CD4-positive, alpha-beta T cell (primary cell): ENCODE measurements around the gene GABRB2. TPM values are rescaled to one million over a fixed set of nuclear protein-coding genes. Genes with fewer than 3 reads are reported as not detected.

Experiments used
- ATAC-seq: fragments of 200-7000 bp; cut with Tn5 transposase; one replicate; pipeline ENCODE4 v1.10.0; 2022; ENCODE audit warnings: mild to moderate bottlenecking; ENCODE audit not compliant: poor library complexity
- CTCF ChIA-PET: fragments of 350-600 bp; sonication (Branson Sonifier 250); formaldehyde crosslinking; loops from one replicate; lab custom pipeline; 2021; ENCODE audit warnings: antibody characterized with exemption, inconsistent platforms; lab: Charles Lee
- POLR2A ChIA-PET: fragments of 350-600 bp; sonication (Branson Sonifier 250); formaldehyde crosslinking; loops from one replicate; lab custom pipeline; 2021; ENCODE audit warnings: antibody characterized with exemption, inconsistent platforms; lab: Charles Lee
- DNase-seq, 14 experiments: peaks; one replicate each; pipeline ENCODE4 v3.0.0-alpha.2; 2013 to 2020; ENCODE audit warnings: mixed read lengths in 2 of 14
- H3K27ac ChIP-seq, 2 donors: one replicate each; pipeline versions ENCODE4 v1.5.1 to v1.7.0; 2013; ENCODE audit warnings: low read length in 2 of 2, low read depth in 1 of 2, mild to moderate bottlenecking in 1 of 2
- H3K27me3 ChIP-seq, 2 experiments: 1 replicate in 1 of 2; 2 replicates in 1 of 2; pipeline versions ENCODE4 v1.6.1 to v1.7.0; 2013; ENCODE audit warnings: low read length in 2 of 2, control low read depth in 1 of 2, mild to moderate bottlenecking in 1 of 2, moderate library complexity in 1 of 2; ENCODE audit not compliant: insufficient read depth in 2 of 2, control insufficient read depth in 1 of 2
- H3K36me3 ChIP-seq: one replicate; pipeline ENCODE4 v1.6.1; 2013; ENCODE audit warnings: low read length, control low read depth; ENCODE audit not compliant: insufficient read depth
- H3K4me1 ChIP-seq: one replicate; pipeline ENCODE4 v1.6.1; 2013; ENCODE audit warnings: low read length, control low read depth; ENCODE audit not compliant: insufficient read depth
- H3K4me3 ChIP-seq: one replicate; pipeline ENCODE4 v1.5.1; 2013; ENCODE audit warnings: mild to moderate bottlenecking, low read length, moderate library complexity
- H3K9me3 ChIP-seq, 2 experiments: 1 replicate in 1 of 2; 2 replicates in 1 of 2; pipeline versions ENCODE4 v1.6.1 to v1.7.0; 2013; ENCODE audit warnings: low read length in 2 of 2, mild to moderate bottlenecking in 2 of 2, control low read depth in 1 of 2, moderate library complexity in 1 of 2; ENCODE audit not compliant: control insufficient read depth in 1 of 2, insufficient read depth in 1 of 2
- H3K27ac Mint-ChIP-seq: one replicate; pipeline ENCODE4 v1.8.0; 2020; ENCODE audit warnings: mixed read lengths
- H3K27me3 Mint-ChIP-seq: one replicate; pipeline ENCODE4 v1.8.0; 2021; ENCODE audit warnings: mixed read lengths
- H3K36me3 Mint-ChIP-seq: one replicate; pipeline ENCODE4 v1.8.0; 2021; ENCODE audit warnings: low read depth, mixed read lengths
- H3K4me1 Mint-ChIP-seq: one replicate; pipeline ENCODE4 v1.8.0; 2021; ENCODE audit warnings: low read depth, mixed read lengths
- H3K4me3 Mint-ChIP-seq: one replicate; pipeline ENCODE4 v1.8.0; 2020; ENCODE audit warnings: mild to moderate bottlenecking, mixed read lengths
- H3K9me3 Mint-ChIP-seq: one replicate; pipeline ENCODE4 v1.8.0; 2020; ENCODE audit warnings: mixed read lengths
- CTCF ChIP-seq: fragments of 200-600 bp; IDR thresholded peaks from one replicate; pipeline ENCODE4 v1.8.0; 2022; ENCODE audit warnings: antibody characterized with exemption, mild to moderate bottlenecking
- intact Hi-C, 2 experiments: fragments of 100-400 bp; cut with DNase I in 1 of 2; cut with micrococcal nuclease in 1 of 2; formaldehyde crosslinking; loops; one replicate each; pipeline versions ENCODE4 v1.15.1 to v1.9.0; 2023 to 2025; cut with DNase I, micrococcal nuclease
- total RNA-seq, 174 experiments: library from RNA in 2 of 174; stranded (reverse) in 2 of 174; gene quantifications; one replicate each; pipeline ENCODE4 v1.2.3 and lab custom pipeline; 2021 to 2026

Gene GABRB2
- total RNA-seq, 2 experiments from 2014 or later = not detected

GRCh38 chr5:161406880-161407279 lies 139.6 kb downstream of the GABRB2 start:
- H3K9me3 ChIP-seq = no peaks in the 10 kb centered on the region
- H3K36me3 ChIP-seq = no peaks in the 10 kb centered on the region
- no peak overlapping the region for H3K4me3 Mint-ChIP-seq
- H3K4me3 ChIP-seq = no peak overlapping the region
- ChIA-PET POLR2A (no interaction called here), CTCF (no interaction called here)
- intact Hi-C loops = no loop called here
- no peak overlapping the region for H3K27ac ChIP-seq
- no peaks in the 10 kb centered on the region for H3K27me3 Mint-ChIP-seq
- H3K4me1 ChIP-seq = no peaks in the 10 kb centered on the region
- H3K9me3 Mint-ChIP-seq = no peaks in the 10 kb centered on the region
- no peaks in the 10 kb centered on the region for H3K4me1 Mint-ChIP-seq
- DNase-seq (no peak), ATAC-seq (no peak)
- no peaks in the 10 kb centered on the region for H3K27me3 ChIP-seq
- no peak for TF ChIP-seq CTCF
- no peaks in the 10 kb centered on the region for H3K36me3 Mint-ChIP-seq
- no peak overlapping the region for H3K27ac Mint-ChIP-seq

- CTCF ChIA-PET = no interaction called here
Observed at GRCh38 chr5:161403996-161404395, 142.5 kb downstream of the GABRB2 start.

GRCh38 chr5:161403121-161403520 lies 143.4 kb downstream of the GABRB2 start:
- TF ChIP-seq CTCF = no peak
- H3K27me3 Mint-ChIP-seq = no peaks in the 10 kb centered on the region
- Histone ChIP-seq H3K4me3 (no peak overlapping the region), H3K36me3 (no peaks in the 10 kb centered on the region), H3K27me3 (no peaks in the 10 kb centered on the region), H3K27ac (no peak overlapping the region), H3K9me3 (no peaks in the 10 kb centered on the region), H3K4me1 (no peaks in the 10 kb centered on the region)
- H3K9me3 Mint-ChIP-seq = no peaks in the 10 kb centered on the region
- CTCF ChIA-PET = no interaction called here
- ATAC-seq = no peak
- no peak overlapping the region for H3K27ac Mint-ChIP-seq
- intact Hi-C loops = no loop called here
- H3K4me3 Mint-ChIP-seq = no peak overlapping the region
- no peaks in the 10 kb centered on the region for H3K4me1 Mint-ChIP-seq
- POLR2A ChIA-PET = no interaction called here
- H3K36me3 Mint-ChIP-seq = no peaks in the 10 kb centered on the region
- DNase-seq = no peak

More at GRCh38 chr5:161403996-161404395, 142.5 kb downstream of the GABRB2 start:
- POLR2A ChIA-PET = no interaction called here
- Mint-ChIP-seq H3K9me3 (no peaks in the 10 kb centered on the region), H3K36me3 (no peaks in the 10 kb centered on the region), H3K4me1 (no peaks in the 10 kb centered on the region), H3K4me3 (no peak overlapping the region), H3K27me3 (no peaks in the 10 kb centered on the region), H3K27ac (no peak overlapping the region)
- no peak overlapping the region for H3K4me3 ChIP-seq
- ATAC-seq (no peak), DNase-seq (no peak)
- no peaks in the 10 kb centered on the region for H3K9me3 ChIP-seq
- no peaks in the 10 kb centered on the region for H3K36me3 ChIP-seq
- no peak for TF ChIP-seq CTCF
- no peak overlapping the region for H3K27ac ChIP-seq
- intact Hi-C loops = no loop called here
- no peaks in the 10 kb centered on the region for H3K27me3 ChIP-seq
- no peaks in the 10 kb centered on the region for H3K4me1 ChIP-seq
